Erythroblast (primary cell): ENCODE results near the gene TNFRSF4.

Experiments used
- GATA1 ChIP-seq: IDR thresholded peaks from 2 replicates; pipeline ENCODE4 v1.6.1; 2011; ENCODE audit warnings: low read depth, mild to moderate bottlenecking, control low read depth, low read length, moderate library complexity
- POLR2A ChIP-seq: IDR thresholded peaks from 2 replicates; pipeline ENCODE4 v1.6.1; 2011; ENCODE audit warnings: mild to moderate bottlenecking, low read length

DNA sequence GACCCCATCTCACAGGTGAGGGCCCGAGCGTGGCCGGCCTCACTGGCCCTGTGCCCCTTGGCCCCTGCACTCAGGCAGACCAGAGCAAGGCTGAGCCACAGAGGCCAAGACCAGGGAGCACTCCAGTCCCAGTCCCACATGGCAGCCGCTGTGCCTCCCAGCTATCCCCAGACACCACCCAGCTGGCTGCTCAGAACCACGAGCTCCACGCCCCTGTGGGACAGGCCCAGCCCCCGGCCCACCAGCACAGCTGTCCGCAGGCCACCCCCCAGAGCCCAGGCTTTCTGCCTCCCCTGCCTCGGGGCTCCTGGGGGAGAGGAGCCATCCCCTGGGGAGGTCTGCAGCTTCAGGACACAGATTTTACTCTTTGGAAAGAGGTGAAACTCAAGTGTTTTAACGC, 41.7 kb upstream of the TNFRSF4 start:
- TF ChIP-seq POLR2A, result no peak
- TF ChIP-seq GATA1, result no peak
